Dedifferentiated amniotic fluid mesenchymal stem cell (primary cell): ENCODE data around the gene ID1.
"Not testable (repeated sequence)": the region's sequence is repeated elsewhere in the genome, so short reads cannot be mapped to it uniquely, and the experiment has no call there.

Experiments
- DNase-seq: peaks from one replicate; pipeline ENCODE4 v3.0.0-alpha.2; 2016; ENCODE audit errors: extremely low spot score

The ID1 gene

GRCh38 chr20:31602431-31602778, 2.7 kb upstream of the ID1 start:
- DNase-seq: no peak

GRCh38 chr20:31602779-31603441, 2.2 kb upstream of the ID1 start:
- no peak for DNase-seq

GRCh38 chr20:31603822-31604566, 1.1 kb upstream of the ID1 start:
- peak; percentile 87 for DNase-seq

- no peak for DNase-seq
Measured at GRCh38 chr20:31604567-31605030, 490 bp upstream of the ID1 start.

GRCh38 chr20:31605902-31606803, 1.1 kb downstream of the ID1 start:
- no peak for DNase-seq

DNA sequence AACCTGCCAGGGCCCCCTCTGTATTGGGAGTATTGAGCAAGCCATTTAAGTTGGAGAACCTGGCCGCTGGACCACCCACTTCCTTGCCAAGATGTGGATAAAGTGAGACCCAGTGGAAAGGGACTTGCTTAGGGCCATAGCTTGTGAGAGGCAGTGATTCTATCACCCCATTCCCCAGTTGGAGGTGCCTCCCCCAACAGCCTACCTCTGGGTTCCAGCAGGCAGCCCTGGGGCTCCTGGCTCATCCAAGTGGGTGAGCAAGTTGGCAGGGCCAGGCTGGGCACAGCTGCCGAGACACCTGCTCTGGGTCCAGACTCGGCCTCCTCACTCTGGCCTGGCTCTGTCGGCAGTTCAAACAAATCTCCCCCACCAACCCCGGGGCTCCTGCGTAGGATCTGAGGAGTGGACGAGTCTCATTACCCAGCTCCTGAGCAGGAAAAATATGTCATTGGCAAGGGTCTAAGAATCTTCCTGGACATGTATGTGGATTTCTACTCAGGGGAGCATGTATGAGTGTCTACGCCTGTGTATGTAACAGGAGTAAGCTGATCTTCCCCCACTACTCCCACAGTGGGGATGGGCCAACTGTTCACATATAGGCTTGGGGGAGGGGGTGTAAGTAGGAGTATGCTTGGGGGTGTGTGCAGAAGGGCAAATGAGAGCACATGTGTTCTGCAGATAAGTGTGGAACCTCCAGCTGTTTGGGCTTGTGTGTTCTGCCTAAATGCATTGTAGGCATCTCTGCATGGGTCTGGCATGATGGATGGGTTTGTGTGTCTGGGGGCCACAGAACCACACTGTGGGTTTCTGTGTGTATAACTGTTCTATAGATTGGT, 1.9 kb downstream of the ID1 start:
- no peak for DNase-seq

- DNase-seq: no peak
Measured at GRCh38 chr20:31607640-31608250, 2.7 kb downstream of the ID1 start.

DNA sequence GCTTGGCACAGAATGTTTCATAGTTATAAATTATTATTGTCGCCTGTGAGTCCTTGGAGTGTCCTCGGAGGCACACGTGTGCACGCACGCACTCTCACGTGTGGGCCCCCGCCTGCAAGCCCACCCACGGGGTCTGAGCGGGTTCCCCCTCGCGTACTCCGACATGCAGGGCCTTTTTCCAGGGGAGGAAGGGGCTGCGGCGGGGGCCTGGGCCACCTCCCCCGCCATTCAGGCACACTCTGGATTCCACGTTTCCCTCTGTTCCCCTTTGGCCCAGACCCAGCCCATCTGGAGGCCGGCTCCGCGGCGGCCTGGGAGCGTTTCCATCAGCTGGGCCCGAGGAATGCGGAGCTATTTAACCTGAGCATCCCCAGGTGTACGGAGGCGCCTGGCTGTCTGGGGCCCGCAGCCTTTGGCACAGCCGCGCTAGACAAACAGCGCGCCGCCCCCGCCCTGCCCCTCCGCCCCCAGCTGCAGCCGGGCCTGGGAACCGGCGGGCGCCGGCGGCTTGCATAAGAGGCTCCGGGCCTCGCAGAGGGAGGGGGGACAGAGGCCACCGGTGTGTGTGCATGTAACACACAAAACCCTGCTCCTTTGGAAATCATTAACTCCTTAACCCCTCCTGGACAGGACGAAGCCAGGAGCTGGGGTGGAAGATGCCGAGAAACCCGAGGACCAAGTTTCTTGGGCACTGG, 3.3 kb downstream of the ID1 start:
- no peak for DNase-seq

DNA sequence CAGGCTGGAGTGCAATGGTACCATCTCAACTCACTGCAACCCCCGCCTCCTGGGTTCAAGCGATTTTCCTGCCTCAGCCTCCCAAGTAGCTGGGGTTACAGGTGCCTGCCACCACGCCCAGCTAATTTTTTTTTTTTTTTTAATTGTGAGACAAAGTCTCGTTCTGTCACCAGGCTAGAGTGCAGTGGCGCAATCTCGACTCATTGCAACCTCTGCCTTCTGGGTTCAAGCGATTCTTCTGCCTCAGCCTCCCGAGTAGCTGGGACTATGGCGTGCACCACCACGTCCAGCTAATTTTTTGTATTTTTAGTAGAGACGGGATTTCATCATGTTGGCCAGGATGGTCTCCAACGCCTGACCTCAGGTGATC, 7.2 kb downstream of the ID1 start:
- not testable (repeated sequence) for DNase-seq

GRCh38 chr20:31615416-31615815, 10.3 kb downstream of the ID1 start:
- no peak for DNase-seq

DNA sequence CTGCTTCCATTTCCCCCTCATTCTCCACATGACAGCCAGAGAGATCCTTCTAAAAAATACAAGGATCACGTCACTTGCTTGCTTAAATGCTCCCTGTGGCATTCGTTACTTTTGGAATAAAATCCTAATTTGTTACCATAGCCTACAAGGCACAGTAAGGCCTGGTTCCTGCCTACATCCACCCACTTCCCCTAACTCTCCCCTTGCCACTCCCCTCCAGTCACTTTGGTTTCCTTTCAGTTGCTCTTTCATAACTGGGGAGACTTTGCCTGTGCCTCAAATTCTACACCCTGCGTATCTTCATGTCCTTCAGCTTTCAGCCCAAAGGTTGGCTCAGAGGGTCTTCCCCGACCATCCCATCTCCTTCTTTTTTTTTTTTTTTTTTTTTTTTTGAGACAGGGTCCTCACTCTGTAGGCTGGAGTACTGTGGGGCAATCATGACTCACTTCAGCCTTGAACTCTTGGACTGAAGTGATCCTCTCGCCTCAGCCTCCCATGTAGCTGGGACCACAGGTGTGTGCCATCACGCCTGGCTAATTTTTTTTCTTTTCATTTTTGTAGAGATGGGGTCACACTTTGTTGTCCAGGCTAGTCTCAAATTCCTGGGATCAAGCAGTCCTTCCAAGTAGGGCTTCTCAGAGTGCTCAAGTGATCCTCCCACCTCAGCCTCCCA, 12.5 kb downstream of the ID1 start:
- DNase-seq: no peak

- no peak for DNase-seq
Measured at GRCh38 chr20:31620246-31620645, 15.2 kb downstream of the ID1 start.

DNA sequence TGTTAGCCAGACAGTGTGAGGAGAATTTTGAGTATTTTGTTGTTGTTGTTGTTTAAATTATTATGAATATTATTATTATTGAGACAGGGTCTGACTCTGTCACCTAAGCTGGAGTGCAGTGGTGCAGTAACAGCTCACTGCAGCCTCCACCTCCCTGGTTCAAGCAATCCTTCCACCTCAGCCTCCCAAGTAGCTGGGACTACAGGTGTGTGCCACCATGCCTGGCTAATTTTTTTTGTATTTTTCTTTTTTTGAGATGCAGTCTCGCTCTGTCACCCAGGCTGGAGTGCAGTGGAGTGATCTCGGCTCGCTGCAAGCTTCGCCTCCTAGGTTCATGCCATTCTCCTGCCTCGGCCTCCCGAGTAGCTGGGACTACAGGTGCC, 18.0 kb downstream of the ID1 start:
- not testable (repeated sequence) for DNase-seq

GRCh38 chr20:31626534-31626933, 21.4 kb downstream of the ID1 start:
- not testable (repeated sequence) for DNase-seq

GRCh38 chr20:31628057-31628456, 23.0 kb downstream of the ID1 start:
- not testable (repeated sequence) for DNase-seq

GRCh38 chr20:31630187-31630790, 25.2 kb downstream of the ID1 start:
- no peak for DNase-seq

DNA sequence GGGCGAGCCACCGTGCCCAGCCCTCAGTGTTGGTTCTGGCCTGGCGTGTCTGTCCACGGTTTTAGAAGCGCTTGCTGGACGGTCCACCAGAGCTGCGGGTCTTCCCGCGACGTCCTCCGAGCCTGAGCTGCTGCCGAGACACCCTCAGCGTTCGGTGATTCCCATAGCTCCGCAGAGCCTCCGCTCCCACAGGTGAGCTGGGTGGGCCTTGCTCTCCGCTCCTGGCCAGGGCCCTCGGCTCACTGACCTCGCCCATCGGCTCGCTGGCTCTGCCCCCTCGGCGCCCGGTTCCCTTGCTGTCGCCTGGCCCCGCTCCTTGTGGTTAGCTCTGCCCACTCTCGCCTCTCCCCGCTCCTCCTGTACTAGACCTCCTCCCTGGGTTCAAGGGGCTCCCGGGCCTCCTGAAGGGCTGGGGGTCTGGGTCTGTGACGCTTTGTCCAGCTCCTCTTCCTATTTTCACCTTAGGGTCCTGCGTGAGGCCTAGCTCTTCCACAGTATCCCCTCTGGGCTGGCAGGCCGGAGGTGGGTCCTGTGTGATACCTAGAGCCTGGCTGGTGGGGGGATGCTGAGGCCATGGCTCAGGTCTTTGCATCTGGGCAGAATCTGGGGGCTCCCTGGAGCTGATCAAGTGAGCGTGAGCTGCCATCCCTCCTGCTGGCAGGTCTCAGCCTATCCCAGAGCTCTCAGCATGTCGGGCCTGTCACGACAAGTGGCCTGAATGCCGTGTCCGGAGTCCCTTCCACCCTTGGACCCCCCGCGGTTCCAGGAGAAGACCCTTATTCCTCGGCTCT, 27.7 kb downstream of the ID1 start:
- DNase-seq: no peak

GRCh38 chr20:31633339-31633914, 28.3 kb downstream of the ID1 start:
- no peak for DNase-seq
